Adrenal gland (tissue), 12 donors: ENCODE data around the gene CREB3L1. TPM values are rescaled to one million over a fixed set of nuclear protein-coding genes. Genes with fewer than 3 reads are reported as not detected.

Source experiments
- DNase-seq, 7 donors: peaks; one replicate each; pipeline ENCODE4 v3.0.0-alpha.2; 2019 to 2020
- H3K27ac ChIP-seq, 5 donors: fragments of 200-600 bp; sonication (generic) in 4 of 5; 1 replicate in 3 of 5; 2 replicates in 2 of 5; pipeline versions ENCODE4 v1.5.1 to v1.8.0; 2016 to 2020; ENCODE audit warnings: mild to moderate bottlenecking in 1 of 5
- H3K27me3 ChIP-seq: fragments of 200-600 bp; 2 replicates; pipeline ENCODE4 v1.8.0; 2021
- H3K36me3 ChIP-seq, 2 donors: fragments of 200-600 bp; replicated peaks in 1 of 2; 1 replicate in 1 of 2; 2 replicates in 1 of 2; pipeline versions ENCODE4 v1.5.1 to v1.8.0; 2018 to 2022
- H3K4me1 ChIP-seq, 2 donors: fragments of 200-600 bp; replicated peaks in 1 of 2; 1 replicate in 1 of 2; 2 replicates in 1 of 2; pipeline versions ENCODE4 v1.5.1 to v1.8.0; 2018 to 2021
- H3K4me3 ChIP-seq, 4 donors: fragments of 200-600 bp; sonication (generic) in 3 of 4; one replicate each; pipeline ENCODE4 v1.5.1; 2016 to 2018
- H3K9me3 ChIP-seq, 3 donors: fragments of 200-600 bp; sonication (generic) in 1 of 3; replicated peaks in 1 of 3; 1 replicate in 2 of 3; 2 replicates in 1 of 3; pipeline versions ENCODE4 v1.5.1 to v1.8.0; 2016 to 2021
- CTCF ChIP-seq, 6 experiments: fragments of 450-650 bp in 4 of 6; fragments of 200-600 bp in 2 of 6; sonication (generic) in 1 of 6; IDR thresholded peaks; 1 replicate in 5 of 6; 2 replicates in 1 of 6; pipeline versions ENCODE4 v1.5.1 to v1.8.0; 2016 to 2021; ENCODE audit warnings: antibody characterized with exemption in 6 of 6, mild to moderate bottlenecking in 2 of 6, moderate library complexity in 1 of 6
- POLR2A ChIP-seq, 2 donors: fragments of 450-650 bp; IDR thresholded peaks; one replicate each; pipeline ENCODE4 v1.6.1; 2017; ENCODE audit warnings: antibody characterized with exemption in 2 of 2, mild to moderate bottlenecking in 2 of 2, moderate library complexity in 1 of 2
- WGBS, 4 donors: extraction: QIAGEN DNeasy Blood & Tissue Kit in 2 of 4; methylation state at CpG; one replicate each; pipeline versions ENCODE4 v1.1.5 to v1.1.7; 2013 to 2017; 5-methylcytosine and 5-hydroxymethylcytosine counted together
- intact Hi-C, 2 donors: fragments of 100-400 bp; cut with DNase I; formaldehyde crosslinking; loops; one replicate each; pipeline versions ENCODE4 v1.14.1 to v1.15.0; 2022 to 2023
- polyA plus RNA-seq, 3 donors: library from polyadenylated mRNA; stranded (reverse); fragments of 200-250 nt in 2 of 3; fragments of 350-450 nt in 1 of 3; fragmentation: Illumina TruSeq in 1 of 3; extraction: RNeasy Lipid Tissue Mini Kit (QIAGEN cat#74804) in 1 of 3; gene quantifications; one replicate each; pipeline ENCODE4 v1.2.3, GENCODE V29; 2013 to 2014
- total RNA-seq, 9 donors: library from RNA; depleted of rRNA in 4 of 9; stranded (reverse); fragments of >200 nt in 4 of 9; fragments of 120-200 nt in 1 of 9; fragmentation: NEBNext Ultra II Directional in 1 of 9; extraction: Animal tissue kit (Norgen Biotek cat#: 25700) in 1 of 9; gene quantifications; one replicate each; pipeline versions ENCODE4 v1.1.0 to v1.2.4, GENCODE V29; 2013 to 2023
- donor health status: healthy with polysubstance abuse.
- donor health status: Bipolar disorder and iron deficiency.
- donor health status: DM: yes; HTN: yes; CAD: no.
- donor health status: DM: no; HTN: no; CAD: no.
- donor health status: DM: no; HTN: no; CAD: no.
- donor health status: DM: yes; HTN: yes; CAD: no.

Gene CREB3L1
- total and polyA plus RNA-seq, 12 donors = 5.4 to 31.7 (median 26.2) TPM

- intact Hi-C loops = loop anchor here in 1 of 2 donors (10.0 kb wide), 1 partner anchor 111 kb away; the partner anchor contains the start of gene PHF21A
- Histone ChIP-seq H3K4me1 (peaks cover 12 to 29% of the 10 kb centered on the region in 2 donors), H3K4me3 (no peak overlapping the region), H3K9me3 (no peaks in the 10 kb centered on the region), H3K27ac (peak overlapping the region in 3 of 5 donors; percentile 90 to 96 (median 95)), H3K36me3 (no peaks in the 10 kb centered on the region), H3K27me3 (no peaks in the 10 kb centered on the region)
- no peak for TF ChIP-seq POLR2A (IDR thresholded peaks at IDR 0.05)
- TF ChIP-seq CTCF (IDR thresholded peaks at IDR 0.05) = no peak
- 35 to 46% (median 36%) methylated on average over 1 of the region's 1 CpG for WGBS, 4 donors
- peak in 1 of 7 donors; percentile 18 for DNase-seq
Observed at GRCh38 chr11:46235777-46236688, 41.4 kb upstream of the CREB3L1 start.

- no peak for TF ChIP-seq POLR2A (IDR thresholded peaks at IDR 0.05)
- TF ChIP-seq CTCF (IDR thresholded peaks at IDR 0.05) = no peak
- 33 to 43% (median 37%) methylated on average over 5 of the region's 5 CpGs for WGBS, 4 donors
- peak overlapping the region in 4 of 5 donors; percentile 90 to 96 (median 92) for H3K27ac ChIP-seq
Observed at GRCh38 chr11:46236918-46237247, 40.6 kb upstream of the CREB3L1 start.

GRCh38 chr11:46237248-46238077 lies 40.0 kb upstream of the CREB3L1 start:
- intact Hi-C loops = loop anchor here in 1 of 2 donors (10.0 kb wide), 1 partner anchor 113 kb away; the partner anchor contains the start of gene PHF21A
- peak in 1 of 2 donors; percentile 48 for TF ChIP-seq POLR2A (IDR thresholded peaks at IDR 0.05)
- TF ChIP-seq CTCF (IDR thresholded peaks at IDR 0.05) = no peak
- Histone ChIP-seq H3K27me3 (no peaks in the 10 kb centered on the region), H3K4me1 (peaks cover 12 to 30% of the 10 kb centered on the region in 2 donors), H3K4me3 (peak overlapping the region in 2 of 4 donors; percentile 15 to 59), H3K36me3 (no peaks in the 10 kb centered on the region), H3K9me3 (no peaks in the 10 kb centered on the region), H3K27ac (peak overlapping the region; percentile 89 to 96 (median 90))
- 4 to 10% (median 7%) methylated on average over 32 to 59 of the region's 59 CpGs for WGBS, 4 donors
- DNase-seq = peak; percentile 83 to 91 (median 90)

More at GRCh38 chr11:46236918-46237247, 40.6 kb upstream of the CREB3L1 start:
- Histone ChIP-seq H3K4me1 (peaks cover 12 to 29% of the 10 kb centered on the region in 2 donors), H3K36me3 (no peaks in the 10 kb centered on the region), H3K27me3 (no peaks in the 10 kb centered on the region), H3K9me3 (no peaks in the 10 kb centered on the region), H3K4me3 (no peak overlapping the region)
- intact Hi-C loops = loop anchor here in 1 of 2 donors (10.0 kb wide), 1 partner anchor 112 kb away; the partner anchor contains the start of gene PHF21A
- no peak for DNase-seq
